GM12873 (cell line): Measurements from ENCODE around the gene DPH3.

ENCODE experiments used
- CTCF ChIP-seq: IDR thresholded peaks from 2 replicates; pipeline ENCODE4 v1.5.1; 2012; ENCODE audit warnings: low read depth, mild to moderate bottlenecking, moderate library complexity, low read length, control low read depth; ENCODE audit not compliant: insufficient read depth; ENCODE audit errors: missing control alignments

DPH3 gene

GRCh38 chr3:16299746-16300145 is 35.0 kb upstream of the DPH3 start:
- no peak for TF ChIP-seq CTCF

GRCh38 chr3:16298891-16299290 is 34.1 kb upstream of the DPH3 start:
- TF ChIP-seq CTCF: no peak

- no peak for TF ChIP-seq CTCF
These were observed 33.5 kb upstream of the DPH3 start for GRCh38 chr3:16297997-16298885.

GRCh38 chr3:16295298-16295890 is 30.7 kb upstream of the DPH3 start:
- TF ChIP-seq CTCF: no peak

- TF ChIP-seq CTCF: no peak
These were observed 30.1 kb upstream of the DPH3 start for GRCh38 chr3:16294844-16295243.

- TF ChIP-seq CTCF: no peak
These were observed 26.1 kb upstream of the DPH3 start for GRCh38 chr3:16290827-16291196.

- TF ChIP-seq CTCF: peak; percentile 65
These were observed 25.5 kb upstream of the DPH3 start for GRCh38 chr3:16290007-16290826.
